Small intestine (tissue), 7 donors: ENCODE results near the gene ABCB9. TPM values are rescaled to one million over a fixed set of nuclear protein-coding genes. Genes with fewer than 3 reads are reported as not detected.

Source experiments
- DNase-seq, 2 donors: peaks; one replicate each; pipeline versions ENCODE4 v3.0.0 to v3.0.0-alpha.2; 2013
- FAIRE-seq: peaks from 2 replicates; lab custom pipeline; 2012; peaks lifted over from hg19 to GRCh38; lab: Jason Lieb, UNC
- H3K27ac ChIP-seq, 3 donors: one replicate each; pipeline ENCODE4 v1.5.1; 2013; ENCODE audit warnings: low read length in 2 of 3, mild to moderate bottlenecking in 2 of 3, control low read depth in 1 of 3, inconsistent platforms in 1 of 3, low read depth in 1 of 3, moderate library complexity in 1 of 3
- H3K27me3 ChIP-seq, 3 donors: one replicate each; pipeline ENCODE4 v1.6.1; 2013; ENCODE audit warnings: low read length in 3 of 3, inconsistent platforms in 1 of 3; ENCODE audit not compliant: control insufficient read depth in 3 of 3, insufficient read depth in 3 of 3
- H3K36me3 ChIP-seq, 3 donors: one replicate each; pipeline ENCODE4 v1.6.1; 2013; ENCODE audit warnings: low read length in 3 of 3, inconsistent platforms in 1 of 3, low read depth in 1 of 3, mild to moderate bottlenecking in 1 of 3, moderate library complexity in 1 of 3; ENCODE audit not compliant: control insufficient read depth in 3 of 3, insufficient read depth in 2 of 3
- H3K4me1 ChIP-seq, 3 donors: one replicate each; pipeline ENCODE4 v1.6.1; 2013; ENCODE audit warnings: low read length in 2 of 3, inconsistent platforms in 1 of 3, low read depth in 1 of 3, mild to moderate bottlenecking in 1 of 3, moderate library complexity in 1 of 3; ENCODE audit not compliant: control insufficient read depth in 3 of 3, insufficient read depth in 2 of 3
- H3K4me3 ChIP-seq, 3 donors: one replicate each; pipeline ENCODE4 v1.5.1; 2013; ENCODE audit warnings: low read length in 3 of 3, control low read depth in 1 of 3, inconsistent platforms in 1 of 3, low read depth in 1 of 3, mild to moderate bottlenecking in 1 of 3, moderate library complexity in 1 of 3
- H3K9me3 ChIP-seq, 2 donors: one replicate each; pipeline ENCODE4 v1.6.1; 2013; ENCODE audit warnings: low read depth in 1 of 2, low read length in 1 of 2; ENCODE audit not compliant: control insufficient read depth in 2 of 2, insufficient read depth in 1 of 2
- WGBS, 3 donors: extraction: QIAGEN DNeasy Blood & Tissue Kit; methylation state at CpG; one replicate each; pipeline ENCODE4 v1.1.7; 2013; 5-methylcytosine and 5-hydroxymethylcytosine counted together
- polyA plus RNA-seq, 4 donors: library from polyadenylated mRNA; stranded (reverse) in 3 of 4; unstranded in 1 of 4; fragments of 200-250 nt in 3 of 4; fragments of 120-200 nt in 1 of 4; gene quantifications; one replicate each; pipeline versions ENCODE4 v1.2.1 to v1.2.3, GENCODE V29; 2013
- donor health status: healthy with polysubstance abuse.
- donor health status: control.
- donor health status: control.
- donor health status: Bipolar disorder and iron deficiency.
- donor health status: healthy.

The ABCB9 gene
- polyA plus RNA-seq, 4 donors = 2.5 to 6.6 (median 4.7) TPM

GRCh38 chr12:122886161-122886560, 80.1 kb downstream of the ABCB9 start:
- Histone ChIP-seq H3K27me3 (no peaks in the 10 kb centered on the region), H3K27ac (peak overlapping the region; percentile 60 to 92 (median 87)), H3K4me1 (peaks cover 17 to 56% (median 52%) of the 10 kb centered on the region in 3 donors), H3K4me3 (no peak overlapping the region), H3K36me3 (peaks cover 0 to 10% (median 0%) of the 10 kb centered on the region in 3 donors), H3K9me3 (no peaks in the 10 kb centered on the region)
- whole genome bisulfite sequencing, 3 donors = 90 to 95% (median 90%) methylated on average over 8 of the region's 8 CpGs
- no peak for DNase-seq
- no peak for FAIRE-seq

- 67 to 68% (median 67%) methylated on average over 4 of the region's 4 CpGs for WGBS, 3 donors
- DNase-seq = no peak
- peaks cover 17 to 52% (median 49%) of the 10 kb centered on the region in 3 donors for H3K4me1 ChIP-seq
- no peak overlapping the region for H3K4me3 ChIP-seq
- H3K36me3 ChIP-seq = peaks cover 0 to 15% (median 0%) of the 10 kb centered on the region in 3 donors
- H3K27ac ChIP-seq = no peak overlapping the region
- FAIRE-seq = no peak
- no peaks in the 10 kb centered on the region for H3K9me3 ChIP-seq
- no peaks in the 10 kb centered on the region for H3K27me3 ChIP-seq
Measured at GRCh38 chr12:122884860-122885259, 81.4 kb downstream of the ABCB9 start.

- no peak for FAIRE-seq
- no peaks in the 10 kb centered on the region for H3K27me3 ChIP-seq
- WGBS, 3 donors = 58 to 64% (median 62%) methylated on average over 6 of the region's 6 CpGs
- peak overlapping the region in 2 of 3 donors; percentile 24 to 73 for H3K27ac ChIP-seq
- no peaks in the 10 kb centered on the region for H3K9me3 ChIP-seq
- peak; percentile 39 to 64 for DNase-seq
- H3K4me1 ChIP-seq = peaks cover 17 to 52% (median 49%) of the 10 kb centered on the region in 3 donors
- H3K4me3 ChIP-seq = no peak overlapping the region
- peaks cover 0 to 15% (median 0%) of the 10 kb centered on the region in 3 donors for H3K36me3 ChIP-seq
Measured at GRCh38 chr12:122884091-122884826, 82.0 kb downstream of the ABCB9 start.

GRCh38 chr12:122882908-122883558, 83.2 kb downstream of the ABCB9 start:
- Histone ChIP-seq H3K27me3 (no peaks in the 10 kb centered on the region), H3K4me1 (peaks cover 12 to 42% (median 37%) of the 10 kb centered on the region in 3 donors), H3K4me3 (no peak overlapping the region), H3K27ac (no peak overlapping the region), H3K9me3 (no peaks in the 10 kb centered on the region), H3K36me3 (peaks cover 0 to 20% (median 0%) of the 10 kb centered on the region in 3 donors)
- FAIRE-seq = no peak
- WGBS, 3 donors = 71 to 88% (median 75%) methylated on average over 11 of the region's 11 CpGs
- DNase-seq = no peak

- Histone ChIP-seq H3K36me3 (peaks cover 0 to 25% (median 0%) of the 10 kb centered on the region in 3 donors), H3K9me3 (no peaks in the 10 kb centered on the region), H3K27me3 (no peaks in the 10 kb centered on the region), H3K27ac (no peak overlapping the region), H3K4me1 (peaks cover 5 to 28% (median 14%) of the 10 kb centered on the region in 3 donors), H3K4me3 (no peak overlapping the region)
- 57 to 73% (median 65%) methylated on average over 8 of the region's 8 CpGs for WGBS, 3 donors
- no peak for FAIRE-seq
- no peak for DNase-seq
Measured at GRCh38 chr12:122880668-122881067, 85.6 kb downstream of the ABCB9 start.

- no peak overlapping the region for H3K4me3 ChIP-seq
- H3K27me3 ChIP-seq = no peaks in the 10 kb centered on the region
- no peak for FAIRE-seq
- peaks cover 0 to 25% (median 0%) of the 10 kb centered on the region in 3 donors for H3K36me3 ChIP-seq
- H3K27ac ChIP-seq = no peak overlapping the region
- no peaks in the 10 kb centered on the region for H3K9me3 ChIP-seq
- WGBS, 3 donors = 67 to 77% (median 76%) methylated on average over 10 of the region's 10 CpGs
- peaks cover 5 to 28% (median 14%) of the 10 kb centered on the region in 3 donors for H3K4me1 ChIP-seq
- DNase-seq = no peak
Measured at GRCh38 chr12:122880155-122880667, 86.1 kb downstream of the ABCB9 start.

Other genes with a start within 250 kb of the ABCB9 start
- gene HCAR3, start 249.7 kb downstream of the ABCB9 start, polyA plus RNA-seq = under 1 TPM in 3 of 4 donors, not detected in 1; 0.15 to 0.52 (median 0.27) TPM
- under 1 TPM in 2 of 4 donors, not detected in 2; 0.16 to 0.27 TPM for gene HCAR1, start 235.6 kb downstream of the ABCB9 start, polyA plus RNA-seq
- gene DENR, start 213.6 kb downstream of the ABCB9 start, polyA plus RNA-seq = 10 to 100 TPM; 23.7 to 56.0 (median 31.7) TPM
- gene CCDC62, start 191.9 kb downstream of the ABCB9 start, polyA plus RNA-seq = under 1 TPM in 3 of 4 donors, not detected in 1; 0.13 to 0.35 (median 0.27) TPM
- 100 to 1,000 TPM in 2 of 4 donors, 10 to 100 TPM in 2; 37.6 to 284 (median 98.8) TPM for gene HIP1R, start 131.0 kb downstream of the ABCB9 start, polyA plus RNA-seq
- gene VPS37B, start 70.3 kb downstream of the ABCB9 start, polyA plus RNA-seq = 10 to 100 TPM; 22.8 to 31.4 (median 25.1) TPM
- 10 to 100 TPM; 25.0 to 30.3 (median 27.4) TPM for gene OGFOD2, start 8.8 kb upstream of the ABCB9 start, polyA plus RNA-seq
- gene ARL6IP4, start 14.2 kb upstream of the ABCB9 start, polyA plus RNA-seq = 100 to 1,000 TPM; 197 to 434 (median 332) TPM
- 1 to 10 TPM; 2.2 to 8.0 (median 4.2) TPM for gene PITPNM2, start 184.6 kb upstream of the ABCB9 start, polyA plus RNA-seq